DOHH2 (cell line): ENCODE measurements around the gene RARS2.

Experiments
- H3F3A ChIP-seq: fragments of 200-600 bp; sonication (generic), shearing (Covaris generic); 2 replicates; pipeline ENCODE4 v1.6.0; 2016; ENCODE audit warnings: antibody characterized with exemption, mild to moderate bottlenecking; ENCODE audit not compliant: control insufficient read depth, insufficient read depth
- H3K27ac ChIP-seq: fragments of 200-600 bp; sonication (generic); 2 replicates; pipeline ENCODE4 v1.5.1; 2014; ENCODE audit warnings: low read depth, mild to moderate bottlenecking, low read length, moderate library complexity
- H3K27me3 ChIP-seq: fragments of 200-600 bp; sonication (generic); 2 replicates; pipeline ENCODE4 v1.6.1; 2014; ENCODE audit warnings: mild to moderate bottlenecking, low read length, mixed read lengths; ENCODE audit not compliant: control insufficient read depth
- H3K36me3 ChIP-seq: fragments of 200-600 bp; sonication (generic); 2 replicates; pipeline ENCODE4 v1.6.1; 2014; ENCODE audit warnings: mild to moderate bottlenecking, low read length, moderate library complexity, mixed read lengths; ENCODE audit not compliant: control insufficient read depth
- H3K4me1 ChIP-seq: fragments of 200-600 bp; sonication (generic); 2 replicates; pipeline ENCODE4 v1.6.1; 2014; ENCODE audit warnings: mild to moderate bottlenecking, low read length, mixed read lengths; ENCODE audit not compliant: control insufficient read depth
- H3K4me2 ChIP-seq: fragments of 200-600 bp; sonication (generic); 2 replicates; pipeline ENCODE4 v1.6.0; 2014; ENCODE audit warnings: mild to moderate bottlenecking, low read length, moderate library complexity
- H3K4me3 ChIP-seq: fragments of 200-600 bp; sonication (generic); 2 replicates; pipeline ENCODE4 v1.5.1; 2014; ENCODE audit warnings: mild to moderate bottlenecking, low read length, mixed read lengths
- H3K79me2 ChIP-seq: fragments of 200-600 bp; sonication (generic); 2 replicates; pipeline ENCODE4 v1.6.1; 2014; ENCODE audit warnings: mild to moderate bottlenecking, low read length, mixed read lengths; ENCODE audit not compliant: control insufficient read depth
- H3K9me2 ChIP-seq: fragments of 200-600 bp; sonication (generic); replicated peaks from 2 replicates; pipeline ENCODE4 v1.6.1; 2014; ENCODE audit warnings: mild to moderate bottlenecking, low read length, mixed read lengths; ENCODE audit not compliant: control insufficient read depth
- H3K9me3 ChIP-seq: fragments of 200-600 bp; sonication (generic); 2 replicates; pipeline ENCODE4 v1.6.1; 2014; ENCODE audit warnings: antibody characterized with exemption, low read length, mixed read lengths; ENCODE audit not compliant: control insufficient read depth, insufficient read depth
- H4K20me1 ChIP-seq: fragments of 200-600 bp; sonication (generic); 2 replicates; pipeline ENCODE4 v1.6.0; 2014; ENCODE audit warnings: low read depth, mild to moderate bottlenecking, antibody characterized with exemption, low read length, moderate library complexity; ENCODE audit not compliant: control insufficient read depth, insufficient read depth
- EZH2phosphoT487 ChIP-seq: fragments of 200-600 bp; sonication (generic); IDR thresholded peaks from 2 replicates; pipeline ENCODE4 v1.6.1; 2017; ENCODE audit warnings: borderline replicate concordance, mild to moderate bottlenecking, antibody characterized with exemption, low read length, moderate library complexity, mixed read lengths
- TF ChIP-seq, protein P1 (sequence below): fragments of 200-600 bp; sonication (generic); IDR thresholded peaks from one replicate; pipeline ENCODE4 v1.5.1; 2014; ENCODE audit warnings: antibody characterized with exemption, mild to moderate bottlenecking, low read depth, low read length; ENCODE audit not compliant: poor library complexity, severe bottlenecking

The RARS2 gene

DNA sequence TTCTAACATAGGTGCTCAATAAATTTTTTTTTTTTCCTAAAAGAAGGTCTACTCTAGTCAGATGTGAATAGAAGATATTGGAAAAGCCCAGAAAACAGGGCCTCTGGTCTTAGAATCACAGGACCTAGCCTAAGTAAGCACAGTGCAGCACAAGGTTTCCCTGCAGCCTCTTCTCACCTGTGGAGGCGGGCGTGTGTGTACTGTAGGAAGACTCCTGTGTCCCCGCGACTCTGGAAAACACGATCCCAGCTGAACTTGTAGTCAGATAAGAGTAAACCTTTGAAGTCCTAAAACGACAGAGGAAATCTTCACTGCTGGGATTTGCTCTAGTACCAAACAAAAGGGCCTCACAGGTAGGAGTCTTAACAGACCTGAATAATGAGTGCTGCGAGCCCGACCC lies 71.3 kb downstream of the RARS2 start:
- no peaks in the 10 kb centered on the region for H3F3A ChIP-seq
- peaks cover 71% of the 10 kb centered on the region for H3K36me3 ChIP-seq
- H3K9me2 ChIP-seq: no peaks in the 10 kb centered on the region
- H3K27me3 ChIP-seq: no peaks in the 10 kb centered on the region
- peaks cover 11% of the 10 kb centered on the region for H3K4me1 ChIP-seq
- TF ChIP-seq, protein P1, sequence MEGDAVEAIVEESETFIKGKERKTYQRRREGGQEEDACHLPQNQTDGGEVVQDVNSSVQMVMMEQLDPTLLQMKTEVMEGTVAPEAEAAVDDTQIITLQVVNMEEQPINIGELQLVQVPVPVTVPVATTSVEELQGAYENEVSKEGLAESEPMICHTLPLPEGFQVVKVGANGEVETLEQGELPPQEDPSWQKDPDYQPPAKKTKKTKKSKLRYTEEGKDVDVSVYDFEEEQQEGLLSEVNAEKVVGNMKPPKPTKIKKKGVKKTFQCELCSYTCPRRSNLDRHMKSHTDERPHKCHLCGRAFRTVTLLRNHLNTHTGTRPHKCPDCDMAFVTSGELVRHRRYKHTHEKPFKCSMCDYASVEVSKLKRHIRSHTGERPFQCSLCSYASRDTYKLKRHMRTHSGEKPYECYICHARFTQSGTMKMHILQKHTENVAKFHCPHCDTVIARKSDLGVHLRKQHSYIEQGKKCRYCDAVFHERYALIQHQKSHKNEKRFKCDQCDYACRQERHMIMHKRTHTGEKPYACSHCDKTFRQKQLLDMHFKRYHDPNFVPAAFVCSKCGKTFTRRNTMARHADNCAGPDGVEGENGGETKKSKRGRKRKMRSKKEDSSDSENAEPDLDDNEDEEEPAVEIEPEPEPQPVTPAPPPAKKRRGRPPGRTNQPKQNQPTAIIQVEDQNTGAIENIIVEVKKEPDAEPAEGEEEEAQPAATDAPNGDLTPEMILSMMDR: no peak
- no peak for TF ChIP-seq EZH2phosphoT487
- no peak overlapping the region for H3K4me2 ChIP-seq
- no peaks in the 10 kb centered on the region for H3K79me2 ChIP-seq
- no peak overlapping the region for H3K27ac ChIP-seq
- no peaks in the 10 kb centered on the region for H3K9me3 ChIP-seq
- no peak overlapping the region for H3K4me3 ChIP-seq
- H4K20me1 ChIP-seq: no peaks in the 10 kb centered on the region

DNA sequence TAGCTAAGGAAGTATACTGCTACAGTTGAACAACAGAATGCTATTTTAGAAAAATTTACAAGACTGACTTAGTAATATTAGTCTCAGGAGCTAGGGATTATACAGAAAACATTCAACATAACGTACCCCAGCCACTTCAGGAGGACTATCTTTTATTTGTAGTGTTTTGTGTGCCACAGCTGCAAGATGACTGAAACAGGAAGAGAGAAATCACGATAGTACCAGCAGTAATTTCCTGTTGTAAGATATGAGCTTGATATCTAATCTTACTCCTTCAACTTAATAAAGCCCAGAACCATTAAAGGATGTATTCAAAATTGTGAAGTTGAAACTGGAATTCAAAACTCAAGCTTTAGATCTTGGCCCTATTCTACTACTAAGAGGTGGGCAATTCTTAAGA lies 75.0 kb downstream of the RARS2 start:
- H3K27me3 ChIP-seq: no peaks in the 10 kb centered on the region
- H3K4me1 ChIP-seq: peaks cover 11% of the 10 kb centered on the region
- H3K9me2 ChIP-seq: no peaks in the 10 kb centered on the region
- no peak overlapping the region; the same call in 1 of the 2 replicates for H3K27ac ChIP-seq
- H3K4me3 ChIP-seq: no peak overlapping the region
- H4K20me1 ChIP-seq: no peaks in the 10 kb centered on the region
- H3K79me2 ChIP-seq: no peaks in the 10 kb centered on the region
- H3K4me2 ChIP-seq: peak overlapping the region; percentile 0; the same call in 1 of the 2 replicates
- H3K36me3 ChIP-seq: peaks cover 81% of the 10 kb centered on the region
- H3F3A ChIP-seq: 0 out of 2 replicates have a peak, but pooled peaks cover 2% of the 10 kb centered on the region
- TF ChIP-seq EZH2phosphoT487: no peak
- TF ChIP-seq, protein P1: no peak
- H3K9me3 ChIP-seq: no peaks in the 10 kb centered on the region

DNA sequence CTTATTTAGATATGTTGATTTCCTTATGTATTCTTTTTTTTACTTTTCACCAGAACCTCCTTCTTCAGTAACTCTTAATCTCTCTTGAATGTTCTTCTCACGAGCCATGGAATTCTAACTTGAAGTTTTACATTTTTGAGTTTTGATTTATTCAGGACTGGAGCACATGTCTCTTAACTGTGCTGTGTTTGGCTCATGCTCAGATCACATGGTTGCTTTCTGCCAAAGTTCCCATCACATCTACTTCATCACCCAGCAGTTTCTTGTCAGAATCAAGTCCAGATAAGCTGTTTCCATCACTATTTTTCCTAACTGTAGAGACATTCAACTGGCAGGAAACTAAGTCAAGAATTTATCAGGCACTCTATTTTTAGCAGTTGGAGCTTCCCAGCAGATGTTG lies 85.3 kb downstream of the RARS2 start:
- Histone ChIP-seq H3K9me2 (no peaks in the 10 kb centered on the region), H3K27ac (no peak overlapping the region), H3F3A (peaks cover 5% of the 10 kb centered on the region; the same call in 1 of the 2 replicates), H3K4me1 (no peaks in the 10 kb centered on the region), H3K4me3 (no peak overlapping the region), H3K27me3 (no peaks in the 10 kb centered on the region), H3K79me2 (no peaks in the 10 kb centered on the region), H3K9me3 (no peaks in the 10 kb centered on the region), H3K36me3 (peaks cover 65% of the 10 kb centered on the region), H3K4me2 (no peak overlapping the region), H4K20me1 (no peaks in the 10 kb centered on the region)
- no peak for TF ChIP-seq EZH2phosphoT487
- TF ChIP-seq, protein P1: no peak
